Measurements from ENCODE around the gene ALDH1A3. TPM values are rescaled to one million over a fixed set of nuclear protein-coding genes. Genes with fewer than 3 reads are reported as not detected.

The ALDH1A3 gene
- total RNA-seq, 4 donors from 2014 or later: 6.7 to 39.4 (median 17.9) TPM

- no peak for DNase-seq
- H3K36me3 ChIP-seq: no peaks in the 10 kb centered on the region
- H3K4me1 ChIP-seq: peaks cover 0 to 2% (median 0%) of the 10 kb centered on the region in 4 donors
- TF ChIP-seq POLR2A (IDR thresholded peaks at IDR 0.05) (no peak), EP300 (IDR thresholded peaks at IDR 0.05; ENCODE audit: low read depth) (no peak), POLR2AphosphoS5 (IDR thresholded peaks at IDR 0.05) (no peak)
- TF ChIP-seq, protein P1, sequence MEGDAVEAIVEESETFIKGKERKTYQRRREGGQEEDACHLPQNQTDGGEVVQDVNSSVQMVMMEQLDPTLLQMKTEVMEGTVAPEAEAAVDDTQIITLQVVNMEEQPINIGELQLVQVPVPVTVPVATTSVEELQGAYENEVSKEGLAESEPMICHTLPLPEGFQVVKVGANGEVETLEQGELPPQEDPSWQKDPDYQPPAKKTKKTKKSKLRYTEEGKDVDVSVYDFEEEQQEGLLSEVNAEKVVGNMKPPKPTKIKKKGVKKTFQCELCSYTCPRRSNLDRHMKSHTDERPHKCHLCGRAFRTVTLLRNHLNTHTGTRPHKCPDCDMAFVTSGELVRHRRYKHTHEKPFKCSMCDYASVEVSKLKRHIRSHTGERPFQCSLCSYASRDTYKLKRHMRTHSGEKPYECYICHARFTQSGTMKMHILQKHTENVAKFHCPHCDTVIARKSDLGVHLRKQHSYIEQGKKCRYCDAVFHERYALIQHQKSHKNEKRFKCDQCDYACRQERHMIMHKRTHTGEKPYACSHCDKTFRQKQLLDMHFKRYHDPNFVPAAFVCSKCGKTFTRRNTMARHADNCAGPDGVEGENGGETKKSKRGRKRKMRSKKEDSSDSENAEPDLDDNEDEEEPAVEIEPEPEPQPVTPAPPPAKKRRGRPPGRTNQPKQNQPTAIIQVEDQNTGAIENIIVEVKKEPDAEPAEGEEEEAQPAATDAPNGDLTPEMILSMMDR (IDR thresholded peaks at IDR 0.05): no peak
- peak overlapping the region in 1 of 4 donors; percentile 5 for H3K27ac ChIP-seq
- WGBS, 2 donors (ENCODE audit: low coverage in 1 of 2): 75 to 100% methylated on average over 3 to 14 of the region's 14 CpGs
- no peak overlapping the region for H3K4me3 ChIP-seq
- intact Hi-C loops (cut with DNase I; ENCODE audit: low total_unique reads): no loop called here
- H3K9me3 ChIP-seq: no peaks in the 10 kb centered on the region
- no peaks in the 10 kb centered on the region for H3K27me3 ChIP-seq
- in situ Hi-C loops (cut with MboI; ENCODE audit: low pct_ligation_motif_present in 1 of 4, low pct_unique_long_range_greater_than_20kb in 1 of 4, low sequenced_read_pairs in 3 of 4): loop anchor here in 2 of 4 donors (25.0 kb wide), 2 partner anchors 199 to 224 kb away; no protein-coding TSS in a partner anchor
Measured at GRCh38 chr15:100860829-100861510, 18.7 kb upstream of the ALDH1A3 start.

GRCh38 chr15:100861511-100861991 lies 18.1 kb upstream of the ALDH1A3 start:
- H3K27ac ChIP-seq: peak overlapping the region in 1 of 4 donors; percentile 37
- no peaks in the 10 kb centered on the region for H3K36me3 ChIP-seq
- TF ChIP-seq, protein P1 (IDR thresholded peaks at IDR 0.05): no peak
- no peak for TF ChIP-seq POLR2AphosphoS5 (IDR thresholded peaks at IDR 0.05)
- TF ChIP-seq POLR2A (IDR thresholded peaks at IDR 0.05): no peak
- no peak for TF ChIP-seq EP300 (IDR thresholded peaks at IDR 0.05; ENCODE audit: low read depth)
- H3K4me3 ChIP-seq: no peak overlapping the region
- H3K27me3 ChIP-seq: no peaks in the 10 kb centered on the region
- DNase-seq: peak; percentile 21
- H3K9me3 ChIP-seq: no peaks in the 10 kb centered on the region
- intact Hi-C loops (cut with DNase I; ENCODE audit: low total_unique reads): no loop called here
- in situ Hi-C loops (cut with MboI; ENCODE audit: low pct_ligation_motif_present in 1 of 4, low pct_unique_long_range_greater_than_20kb in 1 of 4, low sequenced_read_pairs in 3 of 4): loop anchor here in 2 of 4 donors (25.0 kb wide), 2 partner anchors 199 to 224 kb away; no protein-coding TSS in a partner anchor
- H3K4me1 ChIP-seq: peaks cover 0 to 2% (median 0%) of the 10 kb centered on the region in 4 donors
- WGBS, 2 donors (ENCODE audit: low coverage in 1 of 2): 40 to 75% methylated on average over 1 to 16 of the region's 16 CpGs

GRCh38 chr15:100862162-100862561 lies 17.5 kb upstream of the ALDH1A3 start:
- Histone ChIP-seq H3K36me3 (no peaks in the 10 kb centered on the region), H3K9me3 (no peaks in the 10 kb centered on the region), H3K4me3 (no peak overlapping the region), H3K4me1 (peaks cover 0 to 5% (median under 1%) of the 10 kb centered on the region in 4 donors), H3K27ac (peak overlapping the region in 1 of 4 donors; percentile 37), H3K27me3 (no peaks in the 10 kb centered on the region)
- in situ Hi-C loops (cut with MboI; ENCODE audit: low pct_ligation_motif_present in 1 of 4, low pct_unique_long_range_greater_than_20kb in 1 of 4, low sequenced_read_pairs in 3 of 4) (loop anchor here in 2 of 4 donors (25.0 kb wide), 2 partner anchors 200 to 225 kb away; no protein-coding TSS in a partner anchor), intact Hi-C loops (cut with DNase I; ENCODE audit: low total_unique reads) (no loop called here)
- TF ChIP-seq POLR2A (IDR thresholded peaks at IDR 0.05): no peak
- no peak for TF ChIP-seq POLR2AphosphoS5 (IDR thresholded peaks at IDR 0.05)
- no peak for TF ChIP-seq EP300 (IDR thresholded peaks at IDR 0.05; ENCODE audit: low read depth)
- TF ChIP-seq, protein P1 (IDR thresholded peaks at IDR 0.05): no peak
- DNase-seq: no peak
- WGBS, 2 donors (ENCODE audit: low coverage in 1 of 2): 86% methylated on average over 6 of the region's 6 CpGs; no CpG with 5 or more reads in 1 of the 2 donors

GRCh38 chr15:100863075-100863795 lies 16.4 kb upstream of the ALDH1A3 start:
- Histone ChIP-seq H3K4me3 (no peak overlapping the region), H3K36me3 (no peaks in the 10 kb centered on the region), H3K4me1 (peaks cover 0 to 13% (median 4%) of the 10 kb centered on the region in 4 donors), H3K9me3 (no peaks in the 10 kb centered on the region), H3K27me3 (no peaks in the 10 kb centered on the region), H3K27ac (peak overlapping the region in 2 of 4 donors; percentile 2 to 43)
- in situ Hi-C loops (cut with MboI; ENCODE audit: low pct_ligation_motif_present in 1 of 4, low pct_unique_long_range_greater_than_20kb in 1 of 4, low sequenced_read_pairs in 3 of 4): loop anchor here in 2 of 4 donors (25.0 kb wide), 2 partner anchors 201 to 226 kb away; no protein-coding TSS in a partner anchor
- WGBS, 2 donors (ENCODE audit: low coverage in 1 of 2): 61 to 62% methylated on average over 6 to 7 of the region's 7 CpGs
- intact Hi-C loops (cut with DNase I; ENCODE audit: low total_unique reads): no loop called here
- TF ChIP-seq EP300 (IDR thresholded peaks at IDR 0.05; ENCODE audit: low read depth) (no peak), POLR2A (IDR thresholded peaks at IDR 0.05) (no peak), POLR2AphosphoS5 (IDR thresholded peaks at IDR 0.05) (no peak)
- TF ChIP-seq, protein P1 (IDR thresholded peaks at IDR 0.05): no peak
- no peak for DNase-seq
